ENCODE results near the gene NID2. TPM values are rescaled to one million over a fixed set of nuclear protein-coding genes. Genes with fewer than 3 reads are reported as not detected.

Gene NID2
- total RNA-seq, 1 donor from 2014 or later, result 65.0 TPM

DNA sequence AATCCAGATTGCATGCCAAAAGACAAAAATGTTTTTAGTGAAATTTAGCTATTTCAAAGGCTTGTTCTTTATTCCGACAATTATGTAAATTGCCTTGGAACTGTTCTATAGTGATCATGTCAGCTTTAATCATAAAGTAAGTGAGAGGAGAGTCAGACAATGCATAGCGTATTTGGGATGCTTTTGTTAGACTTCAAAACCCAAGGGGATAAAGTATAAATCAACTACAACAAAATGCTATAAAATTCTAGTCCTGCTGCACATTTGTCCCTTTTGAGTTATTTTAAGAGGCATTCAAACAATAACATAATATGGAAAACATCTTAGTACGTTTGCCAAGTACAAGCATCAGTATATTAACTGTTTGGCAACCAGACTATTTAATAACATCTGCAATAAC is 68.2 kb downstream of the NID2 start:
- no peak for DNase-seq (ENCODE audit: low read depth, low spot score)

DNA sequence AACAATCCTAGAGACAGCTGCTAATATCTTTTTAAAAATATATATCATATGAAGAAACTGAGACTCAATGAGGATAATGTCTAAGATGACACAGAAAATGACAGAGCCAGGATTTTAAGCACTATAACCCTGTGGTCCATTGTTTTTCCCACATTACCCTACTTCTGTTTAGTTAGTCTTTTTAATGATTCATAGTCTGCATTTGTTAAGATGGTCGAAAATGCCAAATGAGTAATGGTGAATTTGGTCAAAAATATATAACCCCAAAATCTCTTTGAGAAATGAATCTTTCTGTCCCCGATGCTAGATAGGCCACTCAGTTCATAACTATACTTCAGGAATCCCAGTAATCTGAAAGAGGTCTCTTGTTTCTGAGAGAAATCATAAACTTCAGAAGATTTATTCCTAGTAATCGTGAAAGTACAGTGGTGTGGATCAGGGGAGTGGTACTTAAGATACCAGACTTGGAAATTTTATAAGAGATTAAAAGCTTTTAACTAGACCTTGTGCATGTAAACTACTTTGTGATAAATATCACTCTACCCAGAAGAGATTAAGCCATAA is 68.8 kb downstream of the NID2 start:
- no peak for DNase-seq (ENCODE audit: low read depth, low spot score)

DNA sequence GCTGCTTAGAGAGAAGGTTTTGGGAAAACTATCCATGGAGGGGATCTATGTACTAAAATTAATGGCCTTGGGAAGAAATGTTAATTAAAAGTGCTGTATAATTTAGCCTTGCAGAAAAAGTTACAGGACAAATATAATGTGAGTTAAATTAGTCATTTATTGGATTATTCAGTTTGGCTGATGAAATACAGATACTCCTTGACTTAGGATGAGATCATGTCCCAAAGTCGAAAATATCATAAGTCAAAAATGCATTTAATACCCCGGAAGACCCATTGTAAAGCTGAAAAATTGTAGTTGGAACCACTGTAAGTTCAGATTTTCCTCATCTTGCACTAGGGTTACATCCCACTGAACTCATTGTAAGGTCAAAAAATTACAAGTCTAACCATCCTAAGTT is 69.8 kb downstream of the NID2 start:
- DNase-seq (ENCODE audit: low read depth, low spot score), result no peak

DNA sequence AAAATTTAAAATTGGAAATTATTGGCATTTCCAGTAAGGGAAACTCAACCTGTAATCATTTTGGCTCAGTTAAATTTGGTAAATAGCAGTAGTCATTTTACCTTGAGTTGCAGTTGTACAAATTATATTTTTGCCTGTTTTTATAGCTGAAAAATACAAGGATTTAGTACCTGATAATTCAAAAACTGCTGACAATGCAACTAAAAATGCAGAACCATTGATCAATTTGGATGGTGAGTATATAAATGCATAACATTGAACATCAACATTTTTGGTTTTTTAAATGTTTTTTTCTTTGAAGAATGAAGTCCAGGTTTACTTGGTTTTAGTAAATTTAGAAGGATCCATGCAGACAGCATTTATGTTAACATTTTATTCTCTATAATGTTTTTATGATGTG is 70.5 kb downstream of the NID2 start:
- DNase-seq (ENCODE audit: low read depth, low spot score), result no peak

DNA sequence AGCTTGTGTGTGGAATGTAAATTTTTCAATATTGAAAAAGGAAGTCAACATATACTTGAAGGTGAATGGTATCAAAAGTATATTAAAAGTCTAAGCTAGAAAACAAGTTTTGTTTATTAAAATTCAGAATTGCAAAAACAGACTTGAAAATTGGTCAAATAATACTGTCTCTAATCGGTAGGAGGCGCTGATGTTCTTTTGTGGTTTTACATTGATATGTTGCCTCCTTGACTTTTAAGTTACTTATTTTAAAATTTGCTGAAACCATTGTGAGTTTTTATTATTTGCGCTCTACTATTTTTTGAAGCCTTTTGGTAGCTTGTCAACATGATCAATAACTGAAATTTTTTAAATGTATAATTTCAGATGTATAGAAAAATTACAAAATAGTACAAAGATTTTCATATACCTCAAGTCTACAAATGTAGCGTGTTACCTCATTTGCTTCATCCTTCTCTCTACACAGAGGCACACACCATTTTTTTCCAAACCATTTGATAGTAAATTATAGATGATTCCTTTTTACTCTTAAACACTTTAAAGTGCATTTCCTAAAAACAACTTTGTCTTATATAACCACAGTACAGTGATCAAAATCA is 72.6 kb downstream of the NID2 start:
- no peak for DNase-seq (ENCODE audit: low read depth, low spot score)

DNA sequence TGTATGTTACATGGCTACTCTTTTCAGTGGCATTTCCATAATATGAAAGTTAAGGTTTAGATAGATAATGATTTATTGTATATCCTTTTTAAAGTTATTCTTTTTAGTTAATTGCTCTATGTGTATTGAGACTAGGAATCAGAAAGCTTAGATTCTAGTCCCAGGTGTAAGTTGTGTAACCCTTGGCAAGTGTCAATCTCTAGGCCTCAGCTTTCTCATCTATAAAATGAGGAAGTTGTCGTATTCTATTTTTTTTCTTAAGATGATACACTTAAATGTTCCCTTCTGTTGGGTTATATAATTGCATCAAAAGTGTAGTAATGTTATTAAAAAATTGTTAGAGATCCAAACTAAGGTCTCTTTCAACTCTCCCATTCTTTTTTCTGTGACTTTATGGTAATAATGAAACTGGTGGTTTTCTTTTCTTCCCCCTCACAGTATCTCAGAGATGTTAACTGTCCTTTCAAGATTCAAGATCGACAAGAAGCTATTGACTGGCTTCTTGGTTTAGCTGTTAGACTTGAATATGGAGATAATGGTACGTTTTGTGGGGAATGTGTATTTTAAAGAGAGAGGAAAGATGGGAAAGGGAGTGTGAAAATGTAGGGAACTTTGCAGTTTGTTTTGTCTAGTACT is 75.5 kb downstream of the NID2 start:
- DNase-seq (ENCODE audit: low read depth, low spot score), result no peak

DNA sequence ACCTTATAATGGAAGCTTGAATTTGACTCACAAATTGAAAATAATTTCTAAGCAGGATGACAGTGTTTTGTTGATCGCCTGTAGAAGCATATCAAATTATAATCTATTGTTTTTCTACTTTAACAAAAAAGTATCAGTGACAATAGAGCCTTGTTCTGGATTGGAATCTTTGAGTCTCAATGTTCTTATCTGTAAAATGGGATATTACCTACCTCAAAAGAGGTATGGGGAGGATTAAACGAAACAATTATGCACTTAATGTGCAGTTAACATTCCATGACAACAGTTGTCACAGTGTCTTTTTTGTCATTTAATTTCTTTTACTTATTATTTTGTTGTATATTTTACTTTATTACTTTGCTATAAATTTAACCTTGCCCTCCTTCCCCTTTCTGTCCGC is 78.4 kb downstream of the NID2 start:
- no peak for DNase-seq (ENCODE audit: low read depth, low spot score)

DNA sequence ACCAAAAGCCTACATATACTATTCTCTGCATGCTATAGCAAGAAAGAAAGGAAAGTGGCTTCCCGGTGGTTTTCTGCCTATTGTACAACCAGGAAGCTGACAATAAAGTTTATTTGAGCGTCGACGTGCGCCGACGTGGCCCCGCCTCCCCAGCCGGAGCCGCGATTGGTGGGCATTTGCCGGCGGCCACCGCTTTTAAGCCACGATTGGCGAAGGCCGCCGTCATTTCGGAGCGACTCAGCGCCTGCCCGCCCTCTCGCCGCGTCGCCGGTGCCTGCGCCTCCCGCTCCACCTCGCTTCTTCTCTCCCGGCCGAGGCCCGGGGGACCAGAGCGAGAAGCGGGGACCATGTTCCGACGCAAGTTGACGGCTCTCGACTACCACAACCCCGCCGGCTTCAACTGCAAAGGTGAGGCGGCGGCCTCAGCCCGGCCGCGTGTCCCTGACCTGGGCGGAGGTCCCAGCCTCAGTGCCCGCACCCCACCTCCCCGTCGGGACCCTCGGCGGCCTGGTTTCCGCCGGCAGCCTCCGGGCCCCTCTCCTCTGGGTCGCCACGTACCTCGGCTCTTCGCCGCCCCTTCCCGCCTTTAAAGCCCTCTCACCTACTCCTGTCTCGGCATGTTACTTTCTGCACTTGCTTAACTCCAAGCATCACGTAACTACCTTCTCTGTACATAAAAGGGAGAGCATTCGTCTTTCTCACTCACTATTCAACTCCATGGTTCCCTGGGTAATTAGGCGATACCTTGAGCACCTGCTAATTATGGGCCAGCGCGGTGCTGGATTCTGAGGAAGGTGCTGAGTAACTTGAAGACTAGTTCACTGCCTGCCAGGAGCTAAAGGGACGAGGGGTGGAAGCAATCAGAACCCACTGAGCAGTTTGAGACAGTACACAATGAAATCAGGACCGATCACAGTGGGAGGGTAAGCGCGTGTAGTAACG is 79.3 kb downstream of the NID2 start, which contains the start of gene RTRAF:
Gene RTRAF, plus strand, starts transcription at position 254 of the 942 bp plus-strand sequence. Its CDS starts 94 bp downstream, at position 348.
- peak; percentile 85 for DNase-seq (ENCODE audit: low read depth, low spot score)

DNA sequence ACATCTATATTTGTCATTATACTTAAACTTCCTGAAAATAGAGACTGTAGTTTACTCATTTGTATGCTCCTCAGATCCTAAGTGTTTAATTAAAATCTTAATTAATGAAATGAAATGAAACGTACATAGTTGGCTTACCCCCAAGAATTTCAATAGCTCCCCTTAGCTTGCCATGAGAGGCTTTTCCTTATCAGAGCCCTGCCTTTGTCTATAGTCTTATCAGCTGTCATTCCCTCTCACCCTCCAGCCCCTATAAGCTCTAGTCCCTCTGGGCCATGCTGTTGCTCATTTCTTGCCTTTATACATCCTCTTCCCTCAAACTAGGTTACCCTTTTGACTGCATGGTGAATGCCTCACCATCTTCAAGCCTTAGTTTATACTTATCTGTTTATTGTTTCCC is 80.6 kb downstream of the NID2 start:
- no peak for DNase-seq (ENCODE audit: low read depth, low spot score)

DNA sequence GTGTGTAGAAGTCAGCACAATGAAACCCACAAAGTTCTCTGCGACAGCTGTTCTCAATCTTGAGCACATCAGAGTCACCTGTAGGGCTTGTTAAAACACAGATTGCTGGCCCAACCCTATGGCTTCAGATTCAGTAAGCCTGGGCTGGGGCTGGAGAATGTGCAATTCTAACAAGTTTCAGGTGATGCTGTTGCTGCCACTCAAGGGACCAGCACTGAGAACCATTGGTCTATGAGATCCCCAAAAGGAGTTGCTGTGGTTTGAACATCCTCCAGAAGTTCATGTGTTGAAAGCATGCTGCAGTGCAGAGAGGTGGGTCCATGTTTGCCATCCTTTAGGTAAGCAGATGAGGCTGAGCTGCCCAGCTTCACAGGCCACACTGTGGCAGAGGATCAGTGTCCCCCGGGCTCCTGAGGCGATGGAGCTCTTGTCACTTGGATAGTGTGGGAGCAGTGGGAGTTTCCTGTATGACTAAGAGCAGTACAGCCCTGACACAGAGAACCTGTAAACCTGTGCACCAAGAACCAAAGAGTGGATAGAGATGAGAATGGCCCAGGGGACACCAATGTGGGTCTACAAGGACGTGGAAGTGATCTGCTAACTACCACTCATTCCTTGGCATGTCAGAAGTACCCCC is 87.5 kb downstream of the NID2 start:
- DNase-seq (ENCODE audit: low read depth, low spot score), result no peak

DNA sequence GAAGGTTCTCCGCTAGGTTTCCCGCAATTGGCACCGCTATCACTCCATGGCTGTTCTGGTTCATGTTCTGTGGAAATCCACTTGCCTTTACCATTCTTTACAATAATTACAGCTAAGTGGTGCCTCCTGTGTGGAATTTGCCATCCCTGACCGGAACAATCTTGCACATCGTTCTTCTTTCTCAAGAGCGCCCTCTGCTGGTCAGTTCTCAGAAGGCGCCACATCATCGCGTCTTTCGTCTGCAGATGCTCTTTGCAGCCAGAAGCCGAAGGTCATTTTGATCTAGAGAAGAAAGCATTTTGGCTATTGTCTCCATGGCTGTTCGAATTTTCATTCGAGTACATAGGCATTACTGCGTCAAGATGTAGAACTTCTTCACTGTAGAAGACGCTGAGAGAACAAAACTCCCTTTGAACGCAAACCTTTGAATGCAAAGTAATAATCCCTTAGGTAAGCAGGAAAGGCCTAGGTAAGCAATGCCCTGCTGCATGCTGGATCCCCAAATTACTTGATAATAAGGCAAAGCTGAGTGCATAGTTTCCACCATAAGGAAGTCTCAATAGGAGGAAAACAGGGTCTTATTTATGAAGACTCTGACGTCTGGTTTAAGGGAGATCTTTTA is 89.7 kb downstream of the NID2 start:
- peak; percentile 35 for DNase-seq (ENCODE audit: low read depth, low spot score)

DNA sequence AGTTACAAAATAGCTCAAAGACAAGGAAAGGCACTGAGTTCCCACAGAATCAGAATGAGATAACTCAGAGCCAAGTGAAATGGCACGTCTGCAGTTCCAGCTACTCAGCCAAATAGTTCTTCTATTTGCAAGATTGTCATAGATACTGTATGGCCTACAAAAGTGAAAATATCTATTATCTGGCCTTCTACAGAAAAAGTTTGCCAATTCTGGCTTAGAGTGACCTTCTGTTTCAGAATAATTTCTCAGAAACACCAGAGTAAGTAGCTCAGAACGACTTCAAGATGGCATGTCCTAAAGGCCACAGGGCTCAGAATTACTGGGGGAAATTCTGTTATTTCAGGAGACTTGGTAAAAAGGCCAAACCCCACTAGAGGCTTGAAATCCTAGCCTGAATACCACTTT is 90.2 kb downstream of the NID2 start:
- DNase-seq (ENCODE audit: low read depth, low spot score), result no peak

DNA sequence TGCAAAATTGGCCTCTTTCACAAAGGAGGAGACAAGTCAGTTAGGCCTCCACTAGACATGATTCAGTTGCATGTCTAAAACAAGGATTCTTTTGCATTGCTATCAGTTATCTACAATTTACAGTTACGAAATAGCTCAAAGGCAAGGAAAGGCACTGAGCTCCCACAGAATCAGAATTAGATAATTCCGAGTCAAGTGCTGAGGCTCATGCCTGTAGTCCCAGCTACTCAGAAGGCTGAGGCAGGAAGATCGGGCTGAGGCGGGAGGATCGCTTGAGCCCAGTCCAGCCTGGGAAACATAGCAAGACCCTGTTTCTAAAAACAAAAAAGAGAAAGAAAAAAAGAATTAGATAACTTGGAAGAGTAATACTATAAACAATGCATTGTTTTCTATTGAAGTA is 91.8 kb downstream of the NID2 start:
- DNase-seq (ENCODE audit: low read depth, low spot score), result no peak

DNA sequence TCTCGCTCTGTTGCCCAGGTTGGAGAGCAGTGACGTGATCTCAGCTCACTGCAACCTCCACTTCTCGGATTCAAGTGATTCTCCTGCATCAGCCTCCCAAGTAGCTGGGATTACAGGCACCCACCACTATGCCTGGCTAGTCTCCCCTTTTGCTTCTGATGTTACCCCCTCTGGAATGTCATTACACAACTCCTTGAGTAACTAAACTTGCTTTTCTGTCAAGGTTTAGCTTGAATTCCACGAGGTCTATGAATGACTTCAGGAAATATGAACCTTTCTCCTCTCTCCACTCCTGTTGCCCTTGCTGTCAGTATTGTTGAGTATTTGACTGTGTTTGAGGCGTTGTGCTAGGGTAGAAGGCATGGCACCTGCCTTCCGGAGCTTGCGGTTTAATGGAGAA is 96.3 kb downstream of the NID2 start:
- no peak for DNase-seq (ENCODE audit: low read depth, low spot score)

DNA sequence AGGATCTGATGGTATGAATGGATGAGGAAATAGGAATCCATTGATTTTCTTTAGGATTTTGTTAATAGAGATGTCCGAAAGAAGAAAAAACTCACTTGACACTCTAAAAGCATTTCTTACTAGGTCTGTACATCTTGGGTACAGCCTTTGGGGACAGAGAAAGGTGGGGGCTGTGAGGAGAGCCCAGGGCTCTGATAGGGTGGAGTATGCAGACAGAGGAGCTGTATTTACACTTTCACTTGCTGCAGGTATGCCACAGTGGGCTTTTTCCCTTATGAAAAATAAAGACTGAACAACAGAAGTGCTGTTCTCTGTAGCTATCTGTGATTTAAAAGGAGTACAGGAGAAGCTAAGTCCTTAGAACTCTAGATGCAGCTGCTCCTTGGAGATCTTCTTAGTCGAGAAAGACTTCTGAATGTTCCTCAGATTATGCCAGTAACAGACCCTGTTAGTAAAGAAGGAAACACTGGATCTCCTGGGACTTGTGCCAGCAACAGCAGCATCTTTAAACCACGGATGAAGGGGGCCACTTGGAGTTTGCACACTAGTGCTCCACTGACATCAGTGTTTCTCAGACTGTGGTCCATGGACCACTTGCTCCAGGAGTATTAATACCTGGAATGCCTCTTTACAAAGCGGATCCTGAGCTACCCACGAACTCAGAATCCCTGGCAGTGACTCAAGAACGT is 98.9 kb downstream of the NID2 start:
- DNase-seq (ENCODE audit: low read depth, low spot score), result no peak

DNA sequence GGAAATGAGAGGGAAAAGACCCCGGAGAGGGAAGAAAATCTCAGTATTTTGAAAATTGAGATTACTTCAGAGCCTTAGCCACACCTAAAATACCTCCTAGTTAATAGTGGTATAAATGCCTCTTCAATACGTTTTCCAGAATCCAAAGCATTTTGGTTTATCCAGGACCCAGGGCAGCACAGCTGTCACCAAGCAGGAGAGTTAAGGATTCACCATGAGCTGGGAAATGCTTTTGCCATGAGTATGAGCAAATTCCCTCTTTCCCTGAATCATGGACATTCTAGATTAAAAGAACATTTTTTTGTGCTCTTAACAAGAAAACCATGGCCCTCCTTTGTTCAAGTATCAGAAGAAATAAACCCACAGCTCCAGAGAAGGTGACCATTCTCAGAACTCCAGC is 101.3 kb downstream of the NID2 start:
- DNase-seq (ENCODE audit: low read depth, low spot score), result no peak

DNA sequence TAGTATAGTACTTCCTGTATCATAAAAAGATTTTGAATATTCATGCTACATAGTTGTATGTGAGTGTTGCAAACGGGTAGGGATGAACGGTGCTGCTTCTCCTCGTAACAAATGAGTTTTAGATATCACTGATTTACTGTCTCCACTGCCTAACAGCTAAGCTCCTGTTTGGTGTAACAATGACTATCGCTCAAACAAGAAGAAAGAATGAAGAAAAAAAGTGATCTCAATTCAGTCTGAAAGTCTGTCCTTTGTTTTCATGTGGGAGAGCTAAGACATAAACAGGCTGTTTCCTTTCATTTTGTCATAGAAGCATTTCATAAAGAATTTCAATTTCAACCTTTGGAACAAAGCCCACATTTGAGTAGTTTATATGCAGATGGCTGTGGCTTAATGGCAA is 105.6 kb downstream of the NID2 start:
- no peak for DNase-seq (ENCODE audit: low read depth, low spot score)

DNA sequence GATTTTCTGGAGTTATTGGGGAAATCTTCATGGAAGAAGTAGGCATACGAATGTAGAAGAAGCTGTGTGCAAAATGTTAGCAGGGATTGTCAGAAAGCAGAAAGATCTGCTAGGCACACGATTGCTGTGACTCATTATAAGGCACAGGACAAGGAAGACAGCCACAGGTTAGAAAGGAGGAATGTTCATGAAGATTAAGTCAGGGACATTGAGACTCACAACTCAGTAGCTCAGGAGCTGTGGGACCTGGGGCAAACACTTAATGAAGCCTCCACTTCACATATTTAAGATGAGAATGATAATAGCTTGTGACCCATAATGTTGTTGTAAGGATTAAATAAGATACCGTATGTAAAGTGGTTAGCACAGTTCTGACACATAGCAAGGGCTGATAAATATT is 106.1 kb downstream of the NID2 start:
- DNase-seq (ENCODE audit: low read depth, low spot score), result no peak

DNA sequence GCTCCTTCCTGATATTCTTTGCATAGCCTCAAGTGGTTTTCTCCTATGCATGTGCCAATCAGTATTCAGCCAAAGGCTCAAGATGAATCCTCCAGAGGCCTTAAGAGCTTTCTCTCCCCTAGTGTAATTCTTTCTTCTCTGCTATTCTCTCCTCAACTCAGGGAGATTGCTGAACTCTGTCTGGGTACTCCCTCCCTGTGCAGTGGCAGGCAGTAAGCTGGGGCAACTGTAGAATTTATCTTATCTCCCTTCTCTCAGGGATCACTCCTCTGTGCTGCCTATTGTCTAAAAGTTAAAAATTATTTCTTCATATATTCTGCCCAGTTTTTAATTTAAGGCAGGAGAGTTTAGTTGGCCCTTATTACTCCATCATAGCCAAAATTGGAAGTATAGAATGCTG is 108.0 kb downstream of the NID2 start:
- no peak for DNase-seq (ENCODE audit: low read depth, low spot score)

DNA sequence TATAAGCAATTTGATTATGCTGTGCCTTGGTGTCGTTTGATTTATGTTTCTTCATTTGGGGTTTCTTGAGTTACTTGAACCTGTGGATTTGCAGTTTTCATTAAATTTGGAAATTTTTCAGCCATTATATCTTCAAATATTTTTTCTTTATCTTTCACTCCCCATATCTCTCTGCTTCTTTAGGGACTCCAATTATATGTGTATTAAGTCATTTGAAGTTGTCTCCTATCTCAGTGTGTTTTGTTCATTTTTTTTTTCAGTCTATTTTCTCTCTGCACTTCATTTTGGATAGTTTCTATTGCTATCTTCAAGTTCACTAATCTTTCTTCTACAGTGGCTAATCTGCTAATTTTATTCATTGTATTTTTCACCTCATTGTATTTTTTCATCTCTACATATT is 108.9 kb downstream of the NID2 start:
- no peak for DNase-seq (ENCODE audit: low read depth, low spot score)

DNA sequence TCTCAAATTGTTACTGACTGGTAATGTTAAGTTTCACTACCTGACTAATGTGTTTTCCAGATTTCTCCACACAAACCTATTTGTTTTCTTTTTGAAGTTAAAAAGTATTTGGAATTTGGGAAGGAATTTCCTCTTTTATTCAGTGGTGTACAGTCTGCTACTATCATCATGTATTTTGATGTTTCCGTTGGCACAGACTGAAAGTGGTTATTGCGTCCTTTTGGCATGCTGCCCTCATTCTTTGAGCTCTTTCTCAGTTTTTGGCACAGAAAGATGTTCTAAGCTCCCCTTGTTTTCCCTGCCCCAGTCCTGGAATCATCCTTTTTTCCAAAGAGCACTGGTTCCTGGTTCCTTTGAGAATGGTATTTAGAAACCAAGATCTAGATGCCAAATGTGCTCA is 110.9 kb downstream of the NID2 start:
- DNase-seq (ENCODE audit: low read depth, low spot score), result peak; percentile 27
